Astrocyte of the spinal cord (primary cell): ENCODE results near the gene RNU7-1.
A peak's percentile ranks its signal among the peaks of the same experiment; 100 is the strongest.

Source experiments
- DNase-seq: peaks from one replicate; pipeline ENCODE4 v3.0.0; 2011; ENCODE audit warnings: low read depth, low spot score
- H3K4me3 ChIP-seq: 2 replicates; pipeline ENCODE4 v1.5.1; 2011; ENCODE audit warnings: low read depth, mild to moderate bottlenecking, low read length, moderate library complexity
- in situ Hi-C: cut with HindIII; loops from 2 replicates; pipeline ENCODE4 v1.10.0; 2017; ENCODE audit warnings: low sequenced_read_pairs
- TF ChIP-seq, protein P1 (sequence below): IDR thresholded peaks from 2 replicates; pipeline ENCODE4 v1.5.1; 2012; ENCODE audit warnings: low read depth, mild to moderate bottlenecking, low read length, inconsistent platforms

RNU7-1 gene

DNA sequence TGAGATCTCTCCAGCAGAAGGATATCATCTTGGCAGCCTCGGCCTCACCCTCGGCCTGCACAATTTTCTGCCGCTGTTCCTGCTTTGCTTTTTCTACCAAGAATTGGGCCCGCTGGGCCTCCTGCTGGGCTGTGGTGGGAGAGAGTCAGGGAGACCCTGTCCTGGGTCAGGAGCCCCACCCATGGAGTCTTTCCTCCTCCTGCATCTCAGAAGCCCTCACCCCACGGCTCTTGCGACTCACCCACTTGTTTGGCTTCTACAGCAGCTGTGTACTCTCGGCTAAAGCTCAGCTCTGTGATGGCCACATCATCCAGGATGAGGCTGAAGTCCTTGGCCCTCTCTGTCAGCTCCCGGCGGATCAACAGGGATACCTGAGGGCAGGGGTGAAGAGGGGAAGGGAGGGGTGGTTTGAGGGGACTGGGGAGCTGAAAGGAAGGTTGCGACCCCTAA is 24.1 kb downstream of the RNU7-1 start:
- in situ Hi-C loops: no loop called here
- no peak for DNase-seq
- TF ChIP-seq, protein P1, sequence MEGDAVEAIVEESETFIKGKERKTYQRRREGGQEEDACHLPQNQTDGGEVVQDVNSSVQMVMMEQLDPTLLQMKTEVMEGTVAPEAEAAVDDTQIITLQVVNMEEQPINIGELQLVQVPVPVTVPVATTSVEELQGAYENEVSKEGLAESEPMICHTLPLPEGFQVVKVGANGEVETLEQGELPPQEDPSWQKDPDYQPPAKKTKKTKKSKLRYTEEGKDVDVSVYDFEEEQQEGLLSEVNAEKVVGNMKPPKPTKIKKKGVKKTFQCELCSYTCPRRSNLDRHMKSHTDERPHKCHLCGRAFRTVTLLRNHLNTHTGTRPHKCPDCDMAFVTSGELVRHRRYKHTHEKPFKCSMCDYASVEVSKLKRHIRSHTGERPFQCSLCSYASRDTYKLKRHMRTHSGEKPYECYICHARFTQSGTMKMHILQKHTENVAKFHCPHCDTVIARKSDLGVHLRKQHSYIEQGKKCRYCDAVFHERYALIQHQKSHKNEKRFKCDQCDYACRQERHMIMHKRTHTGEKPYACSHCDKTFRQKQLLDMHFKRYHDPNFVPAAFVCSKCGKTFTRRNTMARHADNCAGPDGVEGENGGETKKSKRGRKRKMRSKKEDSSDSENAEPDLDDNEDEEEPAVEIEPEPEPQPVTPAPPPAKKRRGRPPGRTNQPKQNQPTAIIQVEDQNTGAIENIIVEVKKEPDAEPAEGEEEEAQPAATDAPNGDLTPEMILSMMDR: no peak

GRCh38 chr12:6968426-6968825 is 24.8 kb downstream of the RNU7-1 start:
- TF ChIP-seq, protein P1: no peak
- no peak for DNase-seq
- no peak overlapping the region for H3K4me3 ChIP-seq
- in situ Hi-C loops: no loop called here

More for the DNA sequence above, 24.1 kb downstream of the RNU7-1 start:
- no peak overlapping the region for H3K4me3 ChIP-seq

GRCh38 chr12:6970096-6970527 is 26.5 kb downstream of the RNU7-1 start:
- TF ChIP-seq, protein P1: no peak
- in situ Hi-C loops: no loop called here
- H3K4me3 ChIP-seq: peak overlapping the region; percentile 85
- no peak for DNase-seq

DNA sequence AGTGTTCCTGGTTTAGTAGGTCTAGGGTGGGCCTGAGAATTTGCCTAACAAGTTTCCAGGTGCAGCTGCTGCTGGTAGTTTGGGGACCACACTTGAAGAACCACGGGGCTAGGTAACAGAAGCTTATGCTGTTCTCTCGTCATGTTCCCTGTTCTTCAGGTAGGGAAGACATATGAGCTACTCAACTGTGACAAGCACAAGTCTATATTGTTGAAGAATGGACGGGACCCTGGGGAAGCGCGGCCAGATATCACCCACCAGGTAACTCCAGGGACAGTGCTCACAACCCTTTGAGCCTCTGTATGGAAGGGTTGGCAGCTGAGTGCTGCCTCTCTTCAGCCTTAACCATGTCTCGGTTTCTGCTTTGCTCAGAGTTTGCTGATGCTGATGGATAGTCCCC is 30.6 kb downstream of the RNU7-1 start:
- TF ChIP-seq, protein P1: no peak
- in situ Hi-C loops: no loop called here
- H3K4me3 ChIP-seq: no peak overlapping the region
- no peak for DNase-seq

- in situ Hi-C loops: no loop called here
- no peak overlapping the region for H3K4me3 ChIP-seq
- TF ChIP-seq, protein P1: no peak
- no peak for DNase-seq
These were observed 31.8 kb downstream of the RNU7-1 start for GRCh38 chr12:6975297-6976032.

DNA sequence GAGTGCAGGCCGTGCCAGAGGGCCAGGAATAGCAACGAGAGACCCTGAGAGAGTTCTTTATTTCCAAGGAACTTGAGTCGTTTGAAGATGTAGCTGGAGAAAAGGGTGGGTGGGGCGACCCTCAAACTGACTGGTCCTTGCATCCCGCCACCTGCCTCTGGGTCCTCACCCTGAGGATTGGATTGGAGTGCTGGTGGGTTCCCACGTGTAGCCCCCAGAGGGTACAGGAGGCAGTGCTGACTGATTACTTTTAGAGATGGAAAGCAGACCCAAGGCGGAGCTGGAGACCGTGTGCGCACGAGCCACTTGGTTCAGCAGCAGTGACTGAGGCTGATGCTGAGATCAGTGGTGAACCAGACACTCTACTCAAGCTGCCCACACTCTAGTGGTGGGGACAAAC is 34.0 kb downstream of the RNU7-1 start:
- TF ChIP-seq, protein P1: no peak
- no peak for DNase-seq
- in situ Hi-C loops: no loop called here
- no peak overlapping the region for H3K4me3 ChIP-seq
